IPS-20b (cell line): ENCODE data around the gene VDR.
A peak's percentile ranks its signal among the peaks of the same experiment; 100 is the strongest.
"Not testable (repeated sequence)": the region's sequence is repeated elsewhere in the genome, so short reads cannot be mapped to it uniquely, and the experiment has no call there.

Source experiments
- H3K27ac ChIP-seq: one replicate; pipeline ENCODE4 v1.5.1; 2013; ENCODE audit warnings: low read length
- H3K27me3 ChIP-seq: 2 replicates; pipeline ENCODE4 v1.6.1; 2013; ENCODE audit warnings: mild to moderate bottlenecking, low read length, inconsistent platforms; ENCODE audit not compliant: insufficient read depth
- H3K36me3 ChIP-seq: 2 replicates; pipeline ENCODE4 v1.6.1; 2013; ENCODE audit warnings: low read depth, mild to moderate bottlenecking, inconsistent platforms, low read length, moderate library complexity; ENCODE audit not compliant: insufficient read depth
- H3K4me1 ChIP-seq: 2 replicates; pipeline ENCODE4 v1.6.1; 2013; ENCODE audit warnings: mild to moderate bottlenecking, control low read depth, inconsistent platforms, low read length, moderate library complexity; ENCODE audit not compliant: insufficient read depth
- H3K4me3 ChIP-seq: 2 replicates; pipeline ENCODE4 v1.5.1; 2013; ENCODE audit warnings: mild to moderate bottlenecking, low read length, inconsistent platforms
- H3K9ac ChIP-seq: 2 replicates; pipeline ENCODE4 v1.6.1; 2013; ENCODE audit warnings: low read depth, mild to moderate bottlenecking, inconsistent platforms, low read length, moderate library complexity
- H3K9me3 ChIP-seq: 2 replicates; pipeline ENCODE4 v1.6.1; 2013; ENCODE audit warnings: mild to moderate bottlenecking, low read depth, low read length, inconsistent platforms; ENCODE audit not compliant: insufficient read depth

Gene VDR

DNA sequence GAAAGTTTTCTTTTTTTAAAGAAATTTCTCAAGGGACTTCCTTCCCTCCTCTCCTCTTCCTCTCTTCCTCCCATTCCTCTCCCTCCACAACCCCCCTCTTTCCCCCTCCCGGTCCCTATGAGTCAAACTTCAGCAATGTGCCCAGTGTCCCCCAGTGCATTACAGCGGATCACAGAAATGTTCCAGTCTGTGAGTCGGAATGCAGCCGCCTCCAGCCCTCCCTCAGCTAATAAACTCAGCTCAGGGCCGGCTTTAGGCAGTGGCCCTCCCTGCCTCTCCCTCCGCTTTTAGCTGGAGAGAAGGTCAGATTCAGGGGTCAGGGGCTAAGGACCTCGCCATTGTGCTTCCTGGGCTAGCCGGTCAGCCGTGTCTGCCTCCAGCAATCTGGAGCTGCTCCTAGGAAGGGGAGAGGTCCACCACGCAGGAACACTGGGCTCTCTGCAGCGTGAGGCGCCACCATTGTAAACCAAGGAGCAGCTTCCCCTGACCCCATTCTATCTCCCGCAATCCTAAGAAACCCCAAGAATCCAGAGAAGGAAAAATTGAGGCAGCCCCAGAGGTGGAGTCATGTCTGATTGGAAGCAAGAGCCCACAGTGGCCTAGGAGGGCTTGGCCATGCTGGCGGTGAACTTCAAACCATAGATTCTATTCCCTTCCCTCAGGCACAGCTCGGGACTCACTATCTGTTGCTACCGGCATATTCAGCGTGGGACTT lies 84.0 kb downstream of the VDR start:
- Histone ChIP-seq H3K9ac (peak overlapping the region; percentile 98; the same call in 1 of the 2 replicates), H3K27ac (peak overlapping the region; percentile 98)

DNA sequence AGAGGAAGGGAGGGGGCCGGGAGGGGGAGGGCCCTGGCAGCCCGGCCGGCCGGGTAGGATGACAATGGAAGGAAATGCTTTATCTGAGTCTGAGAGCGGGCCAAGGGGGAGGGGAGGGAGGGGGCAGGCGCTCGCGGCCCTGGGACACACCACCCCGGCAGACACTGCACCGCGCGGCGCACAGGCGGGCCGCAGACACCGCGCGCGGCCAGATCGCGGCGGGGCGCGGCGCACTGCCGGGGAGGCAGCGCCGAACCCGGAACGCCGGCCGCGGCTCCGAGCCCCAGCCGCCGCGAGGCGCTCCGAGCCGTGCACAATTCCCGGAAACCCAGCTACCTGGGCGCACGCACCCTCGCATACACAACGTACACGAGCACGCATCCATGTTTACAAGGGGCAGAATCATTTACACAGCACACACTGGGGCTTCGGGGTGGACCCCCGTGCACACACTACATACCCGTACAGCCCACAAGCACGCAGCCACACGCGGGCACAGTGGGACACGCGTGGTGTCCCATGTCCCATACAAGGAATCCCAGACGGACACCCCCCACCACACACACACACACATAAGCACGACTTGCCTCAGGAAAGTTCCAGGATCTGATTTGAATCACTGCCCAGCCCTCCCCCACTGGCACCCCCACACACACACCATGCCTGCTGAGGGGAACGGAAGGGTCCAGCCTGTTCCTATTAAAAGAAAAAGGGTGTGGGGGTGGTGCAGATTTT lies 84.7 kb downstream of the VDR start, which contains the start of gene HDAC7:
TSS of gene HDAC7 (minus strand) at position 8 of the 735 bp plus-strand sequence. CDS start 118 bp downstream, outside the sequence.
- H3K4me1 ChIP-seq, result peaks cover 42% of the 10 kb centered on the region
- H3K27me3 ChIP-seq, result peaks cover 19% of the 10 kb centered on the region; the same call in 1 of the 2 replicates
- peak within 1 kb of the TSS; percentile 98 for H3K27ac ChIP-seq
- peaks cover 7% of the 10 kb centered on the region; the same call in 1 of the 2 replicates for H3K36me3 ChIP-seq
- no peaks in the 10 kb centered on the region for H3K9me3 ChIP-seq
- H3K9ac ChIP-seq, result peak within 1 kb of the TSS; percentile 98
- peak within 1 kb of the TSS; percentile 93 for H3K4me3 ChIP-seq

More for the DNA sequence above, 84.0 kb downstream of the VDR start:
- H3K4me1 ChIP-seq, result peaks cover 45% of the 10 kb centered on the region
- H3K27me3 ChIP-seq, result peaks cover 19% of the 10 kb centered on the region; the same call in 1 of the 2 replicates
- peak overlapping the region; percentile 93 for H3K4me3 ChIP-seq
- H3K36me3 ChIP-seq, result peaks cover 7% of the 10 kb centered on the region; the same call in 1 of the 2 replicates
- no peaks in the 10 kb centered on the region for H3K9me3 ChIP-seq

DNA sequence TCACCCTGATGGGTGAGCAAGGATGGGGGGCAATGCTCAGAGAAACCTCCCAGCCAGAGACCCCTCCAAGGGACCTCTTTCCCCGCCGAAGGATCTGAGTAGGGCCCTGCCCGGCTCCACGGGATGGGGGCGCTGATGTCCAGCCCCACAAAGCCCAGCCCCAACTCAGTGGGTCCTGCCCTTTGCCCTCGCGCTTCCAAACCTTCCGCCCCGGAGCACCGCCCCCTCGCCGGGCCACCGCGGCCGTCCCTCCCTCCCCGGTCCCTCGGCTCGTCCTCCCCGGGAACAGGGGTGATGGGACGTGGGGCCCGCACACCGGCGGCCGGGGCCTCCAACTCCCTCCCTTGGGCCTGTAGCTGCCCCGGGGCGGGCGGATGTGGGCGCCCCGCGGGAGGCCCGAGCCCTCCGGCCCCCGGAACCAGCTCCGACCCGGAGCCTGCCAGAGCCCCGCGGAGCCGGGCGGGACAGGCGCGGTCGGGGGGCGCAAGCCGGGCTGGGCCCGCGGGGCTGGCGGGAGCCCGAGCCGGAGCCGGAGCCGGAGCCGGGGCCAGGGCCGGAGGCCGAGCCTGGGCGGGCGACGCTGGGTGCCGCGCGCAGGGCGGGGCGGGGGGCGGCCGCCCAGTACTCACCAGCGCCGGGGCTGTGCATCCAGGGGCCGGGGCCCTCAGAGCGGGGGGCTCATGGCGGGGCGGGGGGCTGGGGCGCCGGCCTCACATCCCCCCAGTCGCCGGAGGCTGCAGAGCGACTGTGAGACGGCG lies 85.5 kb downstream of the VDR start:
- Histone ChIP-seq H3K4me1 (peaks cover 40% of the 10 kb centered on the region), H3K27ac (no peak overlapping the region), H3K4me3 (peak overlapping the region; percentile 93)

DNA sequence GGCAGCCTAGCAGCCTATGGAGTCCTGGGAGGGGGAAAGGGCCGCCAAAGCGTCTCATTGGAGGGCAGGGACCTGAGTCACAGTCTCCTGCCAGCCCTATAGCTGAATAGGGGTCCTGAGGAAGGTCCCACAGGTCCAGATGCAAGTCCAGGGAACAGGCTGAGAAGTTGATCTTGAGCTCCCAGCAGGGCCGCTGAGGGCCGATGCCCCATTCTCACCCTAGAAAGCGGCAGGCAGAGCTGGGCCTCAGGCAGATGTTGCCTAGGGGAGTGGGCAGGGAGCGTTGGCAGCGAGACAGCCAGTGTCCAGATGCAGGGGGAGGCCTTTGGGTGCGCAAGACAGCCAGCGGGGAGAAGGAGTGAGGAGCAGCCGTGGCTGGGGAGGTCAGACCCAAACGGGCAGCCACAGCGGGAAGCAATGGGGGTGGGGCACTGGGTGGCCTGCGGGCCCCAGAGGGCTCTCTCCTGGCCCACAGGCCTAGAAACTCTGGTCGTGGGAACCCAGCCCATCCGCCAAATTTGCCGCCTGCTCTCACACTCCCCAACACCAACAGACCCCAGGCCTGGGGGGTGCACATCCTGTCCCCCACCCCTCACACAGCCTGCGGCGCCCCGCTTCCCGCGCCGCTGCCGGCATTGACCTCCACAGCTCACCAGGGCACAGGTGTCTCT lies 86.2 kb downstream of the VDR start:
- H3K27ac ChIP-seq, result no peak overlapping the region
- peak overlapping the region; percentile 83; the same call in 1 of the 2 replicates for H3K9ac ChIP-seq
- H3K36me3 ChIP-seq, result peaks cover 10% of the 10 kb centered on the region; the same call in 1 of the 2 replicates
- no peaks in the 10 kb centered on the region for H3K9me3 ChIP-seq
- peaks cover 47% of the 10 kb centered on the region for H3K4me1 ChIP-seq
- H3K4me3 ChIP-seq, result peak overlapping the region; percentile 93
- peaks cover 19% of the 10 kb centered on the region; the same call in 1 of the 2 replicates for H3K27me3 ChIP-seq

More for the DNA sequence above, 85.5 kb downstream of the VDR start:
- Histone ChIP-seq H3K9ac (peak overlapping the region; percentile 98; the same call in 1 of the 2 replicates), H3K36me3 (peaks cover 10% of the 10 kb centered on the region; the same call in 1 of the 2 replicates), H3K9me3 (no peaks in the 10 kb centered on the region), H3K27me3 (peaks cover 19% of the 10 kb centered on the region; the same call in 1 of the 2 replicates)

DNA sequence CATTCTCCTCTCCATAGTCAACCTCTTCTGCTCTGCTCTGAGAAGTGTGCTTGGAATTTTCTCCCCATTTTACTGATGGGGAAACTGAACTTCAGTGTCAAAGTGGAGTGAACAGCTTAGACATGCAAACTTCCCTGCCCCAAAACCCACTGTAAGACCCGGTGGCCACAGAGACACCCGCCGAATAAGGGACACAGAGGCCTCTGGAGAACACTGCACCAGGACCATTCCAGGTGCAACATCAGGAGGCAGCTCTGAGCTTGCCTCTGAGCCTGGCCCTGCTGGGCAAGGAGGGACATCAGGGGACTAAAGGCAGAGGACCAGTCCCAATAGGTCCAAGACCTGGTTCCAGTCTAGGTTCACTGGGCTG lies 86.8 kb downstream of the VDR start:
- H3K9ac ChIP-seq, result peak overlapping the region; percentile 83; the same call in 1 of the 2 replicates
- H3K4me1 ChIP-seq, result peaks cover 52% of the 10 kb centered on the region
- peaks cover 10% of the 10 kb centered on the region; the same call in 1 of the 2 replicates for H3K36me3 ChIP-seq
- peak overlapping the region; percentile 93; the same call in 1 of the 2 replicates for H3K4me3 ChIP-seq
- no peak overlapping the region for H3K27ac ChIP-seq
- peaks cover 14% of the 10 kb centered on the region; the same call in 1 of the 2 replicates for H3K27me3 ChIP-seq
- H3K9me3 ChIP-seq, result no peaks in the 10 kb centered on the region

DNA sequence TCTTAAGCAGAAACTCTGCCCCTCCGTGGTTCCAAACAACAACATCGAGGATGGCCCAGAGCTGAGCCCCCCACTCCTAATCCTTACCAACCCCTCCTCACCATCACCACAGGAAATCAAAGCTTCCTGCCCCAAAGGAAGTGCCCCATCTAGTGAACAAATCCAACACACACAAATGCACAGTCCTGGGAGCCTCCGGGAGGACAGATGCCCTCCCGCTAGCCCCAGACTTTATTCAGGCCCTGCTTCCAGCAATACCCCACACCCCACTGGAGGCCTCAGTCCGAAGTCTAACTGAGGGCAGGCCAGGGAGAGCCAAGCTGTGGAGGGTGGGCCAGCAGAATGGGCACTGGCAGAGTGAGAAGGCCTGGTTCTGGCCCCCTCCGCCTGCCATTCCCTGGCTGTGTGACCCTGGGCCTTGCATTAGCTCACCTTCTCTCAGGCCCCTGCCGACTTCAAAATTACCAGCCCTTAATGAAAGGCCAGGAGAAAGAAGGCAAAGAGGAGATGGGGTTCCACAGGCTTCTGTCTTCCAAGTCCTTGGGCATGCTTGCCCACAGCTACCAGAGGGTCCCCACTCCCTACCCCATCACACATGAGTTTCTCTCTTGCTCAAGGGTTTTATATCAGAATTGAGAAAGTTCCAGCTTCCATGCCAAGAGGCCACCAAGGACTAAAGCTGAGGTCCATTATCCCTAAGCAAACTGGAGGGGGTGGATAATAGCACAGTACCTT lies 87.4 kb downstream of the VDR start:
- peaks cover 54% of the 10 kb centered on the region for H3K4me1 ChIP-seq
- peaks cover 10% of the 10 kb centered on the region; the same call in 1 of the 2 replicates for H3K36me3 ChIP-seq
- peak overlapping the region; percentile 93; the same call in 1 of the 2 replicates for H3K4me3 ChIP-seq
- no peak overlapping the region for H3K27ac ChIP-seq
- H3K9me3 ChIP-seq, result no peaks in the 10 kb centered on the region
- H3K27me3 ChIP-seq, result peaks cover 14% of the 10 kb centered on the region; the same call in 1 of the 2 replicates
- H3K9ac ChIP-seq, result peak overlapping the region; percentile 45; the same call in 1 of the 2 replicates

DNA sequence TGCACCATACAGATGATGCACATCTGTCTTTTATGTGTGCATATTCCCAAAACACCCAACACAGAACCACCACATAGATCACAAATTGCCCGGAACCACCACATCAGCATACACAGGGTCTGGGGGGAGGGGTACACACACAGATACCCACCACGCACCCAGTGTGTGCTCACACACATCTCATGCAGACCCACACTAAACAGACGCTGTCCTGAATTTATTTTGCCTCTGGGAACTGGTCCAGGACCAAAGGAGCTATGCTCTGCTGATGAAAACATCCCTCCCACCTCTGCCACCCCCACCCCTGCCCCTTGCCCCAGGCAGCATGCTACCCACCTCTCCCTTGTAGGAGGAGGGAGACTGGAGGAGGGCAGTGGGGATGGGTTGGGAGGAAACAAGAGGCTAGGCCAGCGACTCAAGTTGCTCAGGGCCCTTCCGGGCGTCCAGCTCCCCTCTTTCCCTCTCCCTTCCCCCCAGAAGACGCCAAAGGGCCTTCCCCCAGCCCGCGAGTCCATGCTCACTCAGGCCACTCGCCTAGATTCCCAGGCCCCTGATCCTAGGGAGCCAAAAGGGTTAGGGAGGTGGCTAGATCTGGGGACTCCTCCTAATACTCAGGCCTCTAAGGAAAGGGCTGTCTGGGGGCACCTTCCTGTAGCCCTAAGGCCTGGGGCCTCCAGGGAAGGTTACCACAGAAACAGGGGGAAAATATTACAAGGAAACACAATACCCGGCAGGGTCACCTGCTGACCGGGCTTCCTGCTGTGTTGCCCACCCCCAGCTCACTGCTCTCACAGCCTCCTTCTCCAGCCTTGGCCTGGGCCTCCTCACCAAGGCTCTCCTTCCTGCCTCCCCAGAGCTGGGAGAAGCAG lies 88.2 kb downstream of the VDR start:
- Histone ChIP-seq H3K27me3 (0 out of 2 replicates have a peak, but pooled peaks cover 6% of the 10 kb centered on the region), H3K27ac (no peak overlapping the region), H3K36me3 (peaks cover 10% of the 10 kb centered on the region; the same call in 1 of the 2 replicates), H3K4me1 (peaks cover 57% of the 10 kb centered on the region), H3K9me3 (no peaks in the 10 kb centered on the region), H3K4me3 (peak overlapping the region; percentile 34; the same call in 1 of the 2 replicates), H3K9ac (peak overlapping the region; percentile 45; the same call in 1 of the 2 replicates)

DNA sequence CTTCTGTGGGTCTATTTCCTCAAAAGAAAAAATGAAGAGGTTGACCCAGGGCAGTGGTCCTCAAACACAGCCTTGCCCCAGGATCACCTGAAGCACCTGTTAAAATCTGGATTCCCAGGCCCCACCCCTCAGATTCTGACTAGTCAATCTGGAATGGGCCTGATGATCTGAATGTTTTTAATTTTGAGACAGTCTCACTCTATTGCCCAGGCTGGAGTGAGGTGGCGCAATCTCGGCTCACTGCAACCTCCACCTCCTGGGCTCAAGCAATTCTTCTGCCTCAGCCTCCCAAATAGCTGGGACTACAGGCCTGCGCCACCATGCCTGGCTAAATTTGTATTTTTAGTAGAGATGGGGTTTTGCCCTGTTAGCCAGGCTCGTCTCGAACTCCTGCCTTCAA lies 89.3 kb downstream of the VDR start:
- H3K9me3 ChIP-seq, H3K27me3 ChIP-seq, H3K9ac ChIP-seq, H3K4me3 ChIP-seq, H3K27ac ChIP-seq: not testable (repeated sequence)
- Histone ChIP-seq H3K36me3 (peaks cover 10% of the 10 kb centered on the region; the same call in 1 of the 2 replicates), H3K4me1 (peaks cover 58% of the 10 kb centered on the region)

DNA sequence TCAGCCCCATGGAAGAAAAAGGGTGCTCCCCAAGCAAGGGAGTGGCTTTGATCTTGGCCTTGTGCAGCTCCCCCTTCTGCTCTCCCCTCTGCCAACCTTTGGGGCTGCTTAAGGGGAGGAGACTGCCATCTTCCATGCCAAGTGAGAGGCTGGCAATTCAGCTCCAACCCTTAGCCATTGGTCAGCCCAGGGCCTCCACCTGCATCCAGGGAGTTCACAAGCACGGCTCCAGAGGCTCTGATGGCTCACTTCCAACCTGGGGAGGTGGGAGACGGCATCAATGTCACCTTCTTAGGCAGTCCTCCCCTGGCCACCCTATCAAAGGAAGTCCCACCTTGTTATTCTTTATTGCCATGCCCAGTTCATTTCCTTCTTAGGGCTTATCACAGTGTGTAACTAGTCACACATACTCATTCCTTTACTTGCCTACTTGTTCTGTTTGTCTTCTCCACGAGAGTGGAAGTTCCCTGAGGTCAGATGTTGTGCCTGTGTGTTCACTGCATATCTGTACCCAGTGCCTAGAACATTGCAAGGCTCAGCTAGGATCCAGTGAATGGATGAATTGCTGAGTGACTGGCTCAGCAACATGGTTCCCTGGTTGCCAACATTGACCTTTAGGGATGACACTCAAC lies 90.1 kb downstream of the VDR start:
- no peak overlapping the region for H3K4me3 ChIP-seq
- no peak overlapping the region for H3K27ac ChIP-seq
- peaks cover 63% of the 10 kb centered on the region for H3K4me1 ChIP-seq
- H3K27me3 ChIP-seq, result no peaks in the 10 kb centered on the region
- H3K9me3 ChIP-seq, result no peaks in the 10 kb centered on the region
- H3K9ac ChIP-seq, result no peak overlapping the region
- peaks cover 10% of the 10 kb centered on the region; the same call in 1 of the 2 replicates for H3K36me3 ChIP-seq
